ENCODE data around the gene GATA5. TPM values are rescaled to one million over a fixed set of nuclear protein-coding genes. Genes with fewer than 3 reads are reported as not detected.
"Not testable (repeated sequence)": the region's sequence is repeated elsewhere in the genome, so short reads cannot be mapped to it uniquely, and the experiment has no call there.

The GATA5 gene
- total RNA-seq, 4 donors from 2014 or later = 0.33 to 0.78 (median 0.46) TPM; not detected in 1

- Histone ChIP-seq H3K4me1 (no peaks in the 10 kb centered on the region), H3K36me3 (no peaks in the 10 kb centered on the region), H3K27me3 (peaks cover 0 to 65% (median 3%) of the 10 kb centered on the region in 4 donors), H3K4me3 (no peak overlapping the region), H3K9me3 (no peaks in the 10 kb centered on the region), H3K27ac (replicated peaks in 1 of 4) (no peak overlapping the region)
- TF ChIP-seq CTCF (IDR thresholded peaks at IDR 0.05) (no peak), POLR2A (IDR thresholded peaks at IDR 0.05; ENCODE audit: low read depth) (no peak), EP300 (IDR thresholded peaks at IDR 0.05) (no peak), POLR2AphosphoS5 (IDR thresholded peaks at IDR 0.05) (no peak)
- intact Hi-C loops (cut with DNase I) = loop anchor here (5.0 kb wide), 1 partner anchor 66 kb away; no protein-coding TSS in a partner anchor
- 88% methylated on average over 12 of the region's 22 CpGs for WGBS
- DNase-seq (ENCODE audit: extremely low spot score) = no peak
Measured at GRCh38 chr20:62426699-62427131, 49.1 kb downstream of the GATA5 start.

- intact Hi-C loops (cut with DNase I) = loop anchor here (5.0 kb wide), 1 partner anchor 66 kb away; no protein-coding TSS in a partner anchor
- H3K4me1 ChIP-seq; H3K9me3 ChIP-seq; DNase-seq (ENCODE audit: extremely low spot score); H3K36me3 ChIP-seq; H3K27ac ChIP-seq (replicated peaks in 1 of 4); H3K4me3 ChIP-seq: not testable (repeated sequence)
- WGBS = 98% methylated on average over 4 of the region's 4 CpGs
- H3K27me3 ChIP-seq = peaks cover 0 to 65% (median 3%) of the 10 kb centered on the region in 4 donors
Measured at GRCh38 chr20:62426059-62426348, 49.8 kb downstream of the GATA5 start.

- H3K27me3 ChIP-seq = peaks cover 0 to 64% (median 3%) of the 10 kb centered on the region in 4 donors
- H3K27ac ChIP-seq (replicated peaks in 1 of 4) = no peak overlapping the region
- DNase-seq (ENCODE audit: extremely low spot score) = no peak
- no peak overlapping the region for H3K4me3 ChIP-seq
- intact Hi-C loops (cut with DNase I) = loop anchor here (5.0 kb wide), 1 partner anchor 67 kb away; no protein-coding TSS in a partner anchor
- H3K9me3 ChIP-seq = no peaks in the 10 kb centered on the region
- TF ChIP-seq CTCF (IDR thresholded peaks at IDR 0.05) (no peak), EP300 (IDR thresholded peaks at IDR 0.05) (no peak), POLR2AphosphoS5 (IDR thresholded peaks at IDR 0.05) (no peak), POLR2A (IDR thresholded peaks at IDR 0.05; ENCODE audit: low read depth) (no peak)
- no peaks in the 10 kb centered on the region for H3K36me3 ChIP-seq
- no peaks in the 10 kb centered on the region for H3K4me1 ChIP-seq
- WGBS = 93% methylated on average over 1 of the region's 21 CpGs
Measured at GRCh38 chr20:62425281-62426058, 50.3 kb downstream of the GATA5 start.

GRCh38 chr20:62424249-62425107 is 51.3 kb downstream of the GATA5 start:
- H3K4me1 ChIP-seq = no peaks in the 10 kb centered on the region
- 72% methylated on average over 10 of the region's 23 CpGs for whole genome bisulfite sequencing
- no peak overlapping the region for H3K4me3 ChIP-seq
- intact Hi-C loops (cut with DNase I) = loop anchor here (5.0 kb wide), 1 partner anchor 68 kb away; no protein-coding TSS in a partner anchor
- H3K27ac ChIP-seq (replicated peaks in 1 of 4) = no peak overlapping the region
- no peaks in the 10 kb centered on the region for H3K9me3 ChIP-seq
- DNase-seq (ENCODE audit: extremely low spot score) = no peak
- TF ChIP-seq POLR2A (IDR thresholded peaks at IDR 0.05; ENCODE audit: low read depth) (no peak), CTCF (IDR thresholded peaks at IDR 0.05) (no peak)
- H3K36me3 ChIP-seq = no peaks in the 10 kb centered on the region
- H3K27me3 ChIP-seq = peaks cover 0 to 58% (median 3%) of the 10 kb centered on the region in 4 donors

- intact Hi-C loops (cut with DNase I) = no loop called here
- WGBS = 73% methylated on average over 2 of the region's 10 CpGs
- TF ChIP-seq POLR2AphosphoS5 (IDR thresholded peaks at IDR 0.05) (no peak), EP300 (IDR thresholded peaks at IDR 0.05) (no peak), CTCF (IDR thresholded peaks at IDR 0.05) (no peak), POLR2A (IDR thresholded peaks at IDR 0.05; ENCODE audit: low read depth) (no peak)
- Histone ChIP-seq H3K4me3 (no peak overlapping the region), H3K27ac (replicated peaks in 1 of 4) (no peak overlapping the region), H3K4me1 (no peaks in the 10 kb centered on the region), H3K36me3 (no peaks in the 10 kb centered on the region), H3K9me3 (no peaks in the 10 kb centered on the region), H3K27me3 (peaks cover 0 to 60% (median 3%) of the 10 kb centered on the region in 4 donors)
- DNase-seq (ENCODE audit: extremely low spot score) = no peak
Measured at GRCh38 chr20:62423326-62423706, 52.5 kb downstream of the GATA5 start.

Data from esophagus muscularis mucosa (tissue), 4 donors.